Motor neuron (in vitro differentiated cells): ENCODE measurements around the gene LRRC43. TPM values are rescaled to one million over a fixed set of nuclear protein-coding genes. Genes with fewer than 3 reads are reported as not detected.

Experiments used
- total RNA-seq, 8 experiments: library from RNA; unstranded; fragments of 300-600 nt; gene quantifications; 2 replicates each; pipeline versions ENCODE4 v1.2.3 to v1.2.4, GENCODE V29; 2022

LRRC43 gene
- total RNA-seq, 8 experiments from 2014 or later, result 0.14 to 4.8 (median 1.0) TPM

Other genes with a start within 250 kb of the LRRC43 start
- 10 to 100 TPM in 5 of 8 experiments, 1 to 10 TPM in 3; 1.2 to 68.2 (median 28.2) TPM for gene BCL7A, start 161.2 kb upstream of the LRRC43 start, total RNA-seq
- 10 to 100 TPM in 6 of 8 experiments, 1 to 10 TPM in 2; 7.5 to 27.5 (median 15.2) TPM for gene MLXIP, start 104.4 kb upstream of the LRRC43 start, total RNA-seq
- under 1 TPM in 1 of 8 experiments, not detected in 7; 0.29 TPM for gene IL31, start 8.9 kb upstream of the LRRC43 start, total RNA-seq
- gene B3GNT4, start 20.6 kb downstream of the LRRC43 start, total RNA-seq, result 1 to 10 TPM; 1.3 to 6.0 (median 2.4) TPM
- gene DIABLO, start 42.9 kb downstream of the LRRC43 start, total RNA-seq, result 100 to 1,000 TPM in 3 of 8 experiments, 10 to 100 TPM in 5; 53.4 to 115 (median 88.8) TPM
- gene VPS33A, start 83.4 kb downstream of the LRRC43 start, total RNA-seq, result 10 to 100 TPM; 13.7 to 38.2 (median 24.0) TPM
- gene CLIP1, start 239.5 kb downstream of the LRRC43 start, total RNA-seq, result 100 to 1,000 TPM in 1 of 8 experiments, 10 to 100 TPM in 7; 44.5 to 110 (median 65.1) TPM